Measurements from ENCODE around the gene ZZZ3.

The ZZZ3 gene

GRCh38 chr1:77643456-77643855 is 39.0 kb downstream of the ZZZ3 start:
- H3K4me3 ChIP-seq (ENCODE audit: low read depth, low read length), result no peak overlapping the region
- TF ChIP-seq, protein P1, sequence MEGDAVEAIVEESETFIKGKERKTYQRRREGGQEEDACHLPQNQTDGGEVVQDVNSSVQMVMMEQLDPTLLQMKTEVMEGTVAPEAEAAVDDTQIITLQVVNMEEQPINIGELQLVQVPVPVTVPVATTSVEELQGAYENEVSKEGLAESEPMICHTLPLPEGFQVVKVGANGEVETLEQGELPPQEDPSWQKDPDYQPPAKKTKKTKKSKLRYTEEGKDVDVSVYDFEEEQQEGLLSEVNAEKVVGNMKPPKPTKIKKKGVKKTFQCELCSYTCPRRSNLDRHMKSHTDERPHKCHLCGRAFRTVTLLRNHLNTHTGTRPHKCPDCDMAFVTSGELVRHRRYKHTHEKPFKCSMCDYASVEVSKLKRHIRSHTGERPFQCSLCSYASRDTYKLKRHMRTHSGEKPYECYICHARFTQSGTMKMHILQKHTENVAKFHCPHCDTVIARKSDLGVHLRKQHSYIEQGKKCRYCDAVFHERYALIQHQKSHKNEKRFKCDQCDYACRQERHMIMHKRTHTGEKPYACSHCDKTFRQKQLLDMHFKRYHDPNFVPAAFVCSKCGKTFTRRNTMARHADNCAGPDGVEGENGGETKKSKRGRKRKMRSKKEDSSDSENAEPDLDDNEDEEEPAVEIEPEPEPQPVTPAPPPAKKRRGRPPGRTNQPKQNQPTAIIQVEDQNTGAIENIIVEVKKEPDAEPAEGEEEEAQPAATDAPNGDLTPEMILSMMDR (IDR thresholded peaks at IDR 0.05; ENCODE audit: low read depth, low read length, missing control alignments), result no peak
- no peak for DNase-seq (ENCODE audit: low read depth)
- in situ Hi-C loops (cut with HindIII; ENCODE audit: low sequenced_read_pairs), result no loop called here

DNA sequence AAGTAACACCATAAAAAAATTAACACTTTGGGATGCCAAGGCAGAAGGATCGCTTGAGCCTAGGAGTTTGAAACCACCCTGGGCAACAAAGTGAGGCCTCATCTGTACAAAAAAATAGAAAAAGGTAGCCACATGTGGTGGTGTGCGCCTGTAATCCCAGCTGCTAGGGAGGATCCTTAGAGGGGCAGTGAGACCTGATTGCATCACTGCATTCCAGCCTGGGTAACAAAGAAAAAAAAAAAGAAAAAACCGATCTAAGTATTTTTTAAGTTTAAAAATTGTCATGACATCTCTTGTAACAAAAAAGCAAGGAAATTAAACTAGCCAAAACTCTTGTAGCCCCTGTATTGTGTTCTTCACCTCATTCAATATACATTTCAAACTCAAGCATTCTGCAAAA is 39.5 kb downstream of the ZZZ3 start:
- in situ Hi-C loops (cut with HindIII; ENCODE audit: low sequenced_read_pairs), result no loop called here
- TF ChIP-seq, protein P1 (IDR thresholded peaks at IDR 0.05; ENCODE audit: low read depth, low read length, missing control alignments), result no peak
- DNase-seq (ENCODE audit: low read depth), result no peak
- H3K4me3 ChIP-seq (ENCODE audit: low read depth, low read length), result no peak overlapping the region

DNA sequence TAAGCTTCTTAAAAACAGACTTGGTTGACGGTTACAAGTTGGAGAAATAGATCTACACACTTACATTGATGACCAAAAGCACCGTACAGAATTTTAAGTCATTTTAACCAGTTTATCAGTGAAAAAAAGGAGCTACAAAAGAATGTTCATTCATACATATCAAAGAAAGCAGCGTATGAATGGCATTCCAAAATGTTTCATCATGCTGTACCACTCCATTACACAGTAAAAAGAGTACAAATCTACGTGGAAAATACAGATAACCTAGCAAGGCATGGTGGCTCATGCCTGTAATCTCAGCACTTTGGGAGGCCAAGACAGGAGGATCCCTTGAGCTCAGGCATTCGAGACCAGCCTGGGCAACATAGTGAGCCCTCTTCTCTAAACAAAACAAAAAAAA is 40.3 kb downstream of the ZZZ3 start:
- no peak overlapping the region for H3K4me3 ChIP-seq (ENCODE audit: low read depth, low read length)
- in situ Hi-C loops (cut with HindIII; ENCODE audit: low sequenced_read_pairs), result no loop called here
- no peak for DNase-seq (ENCODE audit: low read depth)
- TF ChIP-seq, protein P1 (IDR thresholded peaks at IDR 0.05; ENCODE audit: low read depth, low read length, missing control alignments), result no peak

- no peak for DNase-seq (ENCODE audit: low read depth)
- in situ Hi-C loops (cut with HindIII; ENCODE audit: low sequenced_read_pairs), result no loop called here
- TF ChIP-seq, protein P1 (IDR thresholded peaks at IDR 0.05; ENCODE audit: low read depth, low read length, missing control alignments), result no peak
- H3K4me3 ChIP-seq (ENCODE audit: low read depth, low read length), result no peak overlapping the region
These were observed 42.8 kb downstream of the ZZZ3 start for GRCh38 chr1:77639557-77640069.

DNA sequence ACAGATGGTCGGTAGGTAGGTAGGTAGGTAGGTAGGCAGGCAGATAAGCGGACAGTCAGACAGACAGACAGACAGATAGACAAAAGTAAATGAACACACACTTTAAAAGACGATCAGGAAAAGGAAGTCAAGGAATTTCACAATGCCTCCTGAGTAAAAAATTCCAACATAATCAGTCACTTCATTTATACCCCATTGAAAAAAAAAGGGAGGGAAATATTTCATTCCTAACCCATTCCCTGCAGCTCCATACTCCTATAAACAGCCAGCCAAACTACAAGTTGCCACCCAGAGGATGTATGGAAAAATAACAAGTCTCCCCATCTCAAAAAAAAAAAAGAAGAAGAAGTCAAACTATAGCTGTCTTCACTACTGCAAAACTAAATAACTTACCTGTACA is 43.4 kb downstream of the ZZZ3 start:
- DNase-seq (ENCODE audit: low read depth), result no peak
- in situ Hi-C loops (cut with HindIII; ENCODE audit: low sequenced_read_pairs), result no loop called here

DNA sequence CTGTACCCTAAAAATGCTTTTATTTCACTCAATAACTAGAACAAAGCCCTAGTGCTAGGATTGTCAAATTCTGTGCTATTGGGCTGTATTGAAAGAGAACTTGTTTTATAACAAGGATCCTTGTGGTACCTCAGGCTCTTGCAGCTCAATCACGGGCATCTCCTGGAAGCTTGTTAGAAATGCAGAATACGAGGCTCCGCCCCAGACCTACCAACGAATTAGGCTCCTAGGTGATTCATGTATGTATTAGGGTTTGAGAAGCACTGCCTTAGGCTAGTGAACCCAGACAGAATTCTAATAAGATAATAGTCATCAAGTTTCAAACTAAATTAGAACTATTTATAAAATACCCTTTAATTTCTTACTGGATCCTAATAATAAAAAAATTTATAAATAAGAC is 45.6 kb downstream of the ZZZ3 start:
- in situ Hi-C loops (cut with HindIII; ENCODE audit: low sequenced_read_pairs), result no loop called here
- no peak for DNase-seq (ENCODE audit: low read depth)
- H3K4me3 ChIP-seq (ENCODE audit: low read depth, low read length), result no peak overlapping the region
- TF ChIP-seq, protein P1 (IDR thresholded peaks at IDR 0.05; ENCODE audit: low read depth, low read length, missing control alignments), result no peak

More for the DNA sequence above, 43.4 kb downstream of the ZZZ3 start:
- no peak overlapping the region for H3K4me3 ChIP-seq (ENCODE audit: low read depth, low read length)
- TF ChIP-seq, protein P1 (IDR thresholded peaks at IDR 0.05; ENCODE audit: low read depth, low read length, missing control alignments), result no peak
